Heart left ventricle (tissue), 13 donors: ENCODE data around the gene C19orf38.

Source experiments
- POLR2A ChIP-seq, 2 donors: fragments of 450-650 bp; IDR thresholded peaks; one replicate each; pipeline ENCODE4 v1.6.1; 2017; ENCODE audit warnings: antibody characterized with exemption in 2 of 2, mild to moderate bottlenecking in 2 of 2, moderate library complexity in 2 of 2
- TF ChIP-seq, protein P1 (sequence below), 12 donors: fragments of 200-600 bp; sonication (generic) in 4 of 12; IDR thresholded peaks; one replicate each; pipeline versions ENCODE4 v1.5.0 to v1.8.0; 2018 to 2022; ENCODE audit warnings: antibody characterized with exemption in 12 of 12, mild to moderate bottlenecking in 5 of 12
- donor health status: ischemic (EF 13 %, LVEDD 7.1; RV severe dilation, severe dysfunction).
- donor health status: DM: no; HTN: yes; CAD: no.
- donor health status: DM: no; HTN: no; CAD: no.
- donor health status: ischemic (EF 25% LVEDD 6.9; RV normal size, moderate dysfunction).
- donor health status: ischemic (EF 25% LVEDD 5.7; RV mildly dilated, moderate dysfunction).
- donor health status: ischemic (EF 35%, LVEDD 5.7; RV mildly dilated, moderate dysfunction).
- donor health status: nonischemic (EF 11% LVEDD 7.7; RV severe dilation, severe dysfunction).
- donor health status: DM: yes; HTN: yes; CAD: no.
- donor health status: PGD.
- donor health status: ischemic (EF 29% LVEDD 5.4; RV normal size, mild dysfunction).
- donor health status: nonischemic (EF 23%, LVEDD 6.1; RV moderate dilation, normal function).

DNA sequence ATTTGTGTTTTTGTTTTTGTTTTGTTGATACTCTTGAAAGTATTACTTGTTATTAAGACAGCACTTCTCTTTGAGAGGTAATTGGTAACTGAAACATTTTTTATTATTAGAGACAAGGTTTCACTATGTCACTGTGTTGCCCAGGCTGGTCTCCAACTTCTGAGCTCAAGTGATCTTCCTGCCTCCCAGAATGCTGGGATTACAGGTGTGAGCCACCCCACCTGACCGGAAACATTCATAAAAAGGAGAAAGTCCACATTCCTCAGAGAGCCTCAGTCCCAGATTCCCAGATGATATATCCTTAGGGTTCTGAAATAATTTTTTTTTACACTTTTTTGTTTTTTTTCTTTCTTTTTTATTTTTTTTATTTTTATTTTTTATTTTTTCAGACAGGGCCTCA lies 25.8 kb downstream of the C19orf38 start:
- TF ChIP-seq, protein P1, sequence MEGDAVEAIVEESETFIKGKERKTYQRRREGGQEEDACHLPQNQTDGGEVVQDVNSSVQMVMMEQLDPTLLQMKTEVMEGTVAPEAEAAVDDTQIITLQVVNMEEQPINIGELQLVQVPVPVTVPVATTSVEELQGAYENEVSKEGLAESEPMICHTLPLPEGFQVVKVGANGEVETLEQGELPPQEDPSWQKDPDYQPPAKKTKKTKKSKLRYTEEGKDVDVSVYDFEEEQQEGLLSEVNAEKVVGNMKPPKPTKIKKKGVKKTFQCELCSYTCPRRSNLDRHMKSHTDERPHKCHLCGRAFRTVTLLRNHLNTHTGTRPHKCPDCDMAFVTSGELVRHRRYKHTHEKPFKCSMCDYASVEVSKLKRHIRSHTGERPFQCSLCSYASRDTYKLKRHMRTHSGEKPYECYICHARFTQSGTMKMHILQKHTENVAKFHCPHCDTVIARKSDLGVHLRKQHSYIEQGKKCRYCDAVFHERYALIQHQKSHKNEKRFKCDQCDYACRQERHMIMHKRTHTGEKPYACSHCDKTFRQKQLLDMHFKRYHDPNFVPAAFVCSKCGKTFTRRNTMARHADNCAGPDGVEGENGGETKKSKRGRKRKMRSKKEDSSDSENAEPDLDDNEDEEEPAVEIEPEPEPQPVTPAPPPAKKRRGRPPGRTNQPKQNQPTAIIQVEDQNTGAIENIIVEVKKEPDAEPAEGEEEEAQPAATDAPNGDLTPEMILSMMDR (IDR thresholded peaks at IDR 0.05) = no peak
- no peak for TF ChIP-seq POLR2A (IDR thresholded peaks at IDR 0.05)
